HCT116 (cell line): ENCODE results near the gene CFAP43. TPM values are rescaled to one million over a fixed set of nuclear protein-coding genes. Genes with fewer than 3 reads are reported as not detected.

Source experiments
- ATAC-seq: fragments of 200-7000 bp; cut with Tn5 transposase; 2 replicates; pipeline ENCODE4 v1.9.1; 2020; ENCODE audit warnings: mild to moderate bottlenecking, moderate library complexity
- BruUV-seq: library from RNA; stranded (reverse); fragments of 400-500 nt; replicated peaks from 2 replicates; lab custom pipeline; 2021; lab: Mats Ljungman, UMichigan
- CTCF ChIA-PET: fragments of 300-600 bp; sonication (Branson Sonifier 250); formaldehyde crosslinking; loops from one replicate; lab custom pipeline; 2021; ENCODE audit warnings: antibody characterized with exemption; lab: Charles Lee
- POLR2A ChIA-PET: fragments of 300-600, 350-600 bp; sonication (Branson Sonifier 250); formaldehyde crosslinking; loops from one replicate; lab custom pipeline; 2021; ENCODE audit warnings: antibody characterized with exemption; lab: Charles Lee
- RAD21 ChIA-PET, 2 experiments: fragments of 300-600 bp; sonication (Branson Sonifier 250); formaldehyde crosslinking; loops; one replicate each; lab custom pipeline; 2023; ENCODE audit warnings: low total read pairs in 2 of 2; ENCODE audit not compliant: uncharacterized antibody in 2 of 2, unreplicated experiment in 2 of 2, low non-redundant PET in 1 of 2; lab: Charles Lee
- DNase-seq: peaks from one replicate; pipeline ENCODE4 v3.0.0-alpha.2; 2010; ENCODE audit warnings: low read depth, low spot score
- H2AFZ ChIP-seq: fragments of 200-600 bp; shearing (Covaris generic), sonication (generic); 2 replicates; pipeline ENCODE4 v1.6.1; 2017; ENCODE audit warnings: low read depth, mixed run types, mixed read lengths, antibody characterized with exemption, low read length; ENCODE audit not compliant: poor library complexity, severe bottlenecking
- H3K27ac ChIP-seq: 2 replicates; pipeline ENCODE4 v1.5.1; 2012; ENCODE audit warnings: low read depth, low read length
- H3K27me3 ChIP-seq: fragments of 200-600 bp; sonication (generic); 2 replicates; pipeline ENCODE4 v1.6.1; 2016; ENCODE audit warnings: mixed run types, low read length, mixed read lengths; ENCODE audit not compliant: insufficient read depth
- H3K36me3 ChIP-seq, 2 experiments: fragments of 200-500 bp in 1 of 2; fragments of 200-600 bp in 1 of 2; sonication (Bioruptor generic) in 1 of 2; sonication (generic) in 1 of 2; 2 replicates each; pipeline versions ENCODE4 v1.5.1 to v1.6.1; 2014 to 2016; ENCODE audit warnings: low read length in 2 of 2, inconsistent platforms in 1 of 2, mixed read lengths in 1 of 2, mixed run types in 1 of 2; ENCODE audit not compliant: insufficient read depth in 2 of 2, control insufficient read depth in 1 of 2
- H3K4me1 ChIP-seq, 2 experiments: fragments of 200-600 bp in 1 of 2; sonication (generic) in 1 of 2; 2 replicates each; pipeline versions ENCODE4 v1.5.1 to v1.6.1; 2012 to 2017; ENCODE audit warnings: low read length in 2 of 2, inconsistent platforms in 1 of 2, mild to moderate bottlenecking in 1 of 2, mixed read lengths in 1 of 2, mixed run types in 1 of 2, moderate library complexity in 1 of 2; ENCODE audit not compliant: insufficient read depth in 2 of 2, control insufficient read depth in 1 of 2
- H3K4me2 ChIP-seq: fragments of 200-600 bp; sonication (generic); 2 replicates; pipeline ENCODE4 v1.6.1; 2017; ENCODE audit warnings: mixed run types, low read length, mixed read lengths
- H3K4me3 ChIP-seq, 2 experiments: fragments of 200-600 bp in 1 of 2; sonication (generic) in 1 of 2; replicated peaks in 1 of 2; 2 replicates each; pipeline ENCODE4 v1.5.1; 2011 to 2016; ENCODE audit warnings: low read length in 2 of 2, control low read depth in 1 of 2, low read depth in 1 of 2, mild to moderate bottlenecking in 1 of 2, mixed read lengths in 1 of 2, mixed run types in 1 of 2
- H3K79me2 ChIP-seq: fragments of 200-600 bp; sonication (generic); 2 replicates; pipeline ENCODE4 v1.6.1; 2017; ENCODE audit warnings: mild to moderate bottlenecking, mixed run types, low read length, moderate library complexity, mixed read lengths; ENCODE audit not compliant: insufficient read depth
- H3K9ac ChIP-seq: fragments of 200-600 bp; sonication (generic); 2 replicates; pipeline ENCODE4 v1.6.1; 2016; ENCODE audit warnings: low read length, mixed read lengths
- H3K9me2 ChIP-seq: fragments of 200-600 bp; sonication (generic), shearing (Covaris generic); 2 replicates; pipeline ENCODE4 v1.6.1; 2017; ENCODE audit warnings: mixed run types, mild to moderate bottlenecking, moderate library complexity; ENCODE audit not compliant: insufficient read depth
- H3K9me3 ChIP-seq, 2 experiments: fragments of 200-500 bp in 1 of 2; fragments of 200-600 bp in 1 of 2; sonication (Bioruptor generic) in 1 of 2; sonication (generic) in 1 of 2; 2 replicates each; pipeline ENCODE4 v1.6.1; 2014 to 2017; ENCODE audit warnings: low read length in 2 of 2, mixed read lengths in 2 of 2, inconsistent platforms in 1 of 2, low read depth in 1 of 2, mild to moderate bottlenecking in 1 of 2, mixed run types in 1 of 2, moderate library complexity in 1 of 2; ENCODE audit not compliant: control insufficient read depth in 1 of 2, insufficient read depth in 1 of 2
- H4K20me1 ChIP-seq: fragments of 200-600 bp; sonication (generic), shearing (Covaris generic); 2 replicates; pipeline ENCODE4 v1.6.1; 2017; ENCODE audit warnings: mixed run types, mild to moderate bottlenecking, moderate library complexity; ENCODE audit not compliant: insufficient read depth
- ATF3 ChIP-seq: IDR thresholded peaks from 2 replicates; pipeline ENCODE4 v1.6.1; 2012
- CBX3 ChIP-seq: IDR thresholded peaks from 2 replicates; pipeline ENCODE4 v1.6.1; 2012; ENCODE audit warnings: low read depth
- ELF1 ChIP-seq: IDR thresholded peaks from 2 replicates; pipeline ENCODE4 v1.6.1; 2012; ENCODE audit warnings: low read depth, borderline replicate concordance
- EZH2 ChIP-seq: fragments of 200-600 bp; sonication (generic); IDR thresholded peaks from 2 replicates; pipeline ENCODE4 v1.6.1; 2017; ENCODE audit warnings: antibody characterized with exemption, mixed run types
- EZH2phosphoT487 ChIP-seq: fragments of 200-600 bp; IDR thresholded peaks from 2 replicates; pipeline ENCODE4 v1.6.1; 2018; ENCODE audit warnings: antibody characterized with exemption, borderline replicate concordance
- MAX ChIP-seq: IDR thresholded peaks from 2 replicates; pipeline ENCODE4 v1.6.1; 2012
- REST ChIP-seq: IDR thresholded peaks from 2 replicates; pipeline ENCODE4 v1.6.1; 2012; ENCODE audit warnings: low read depth
- SRF ChIP-seq: IDR thresholded peaks from 2 replicates; pipeline ENCODE4 v1.6.1; 2012; ENCODE audit warnings: low read depth
- TCF7L2 ChIP-seq: IDR thresholded peaks from 2 replicates; pipeline ENCODE4 v1.7.0; 2011; ENCODE audit warnings: borderline replicate concordance, inconsistent platforms; ENCODE audit not compliant: insufficient read depth, insufficient read length; ENCODE audit errors: extremely low read depth
- YY1 ChIP-seq: IDR thresholded peaks from 2 replicates; pipeline ENCODE4 v1.6.1; 2011; ENCODE audit warnings: low read length, low read depth, moderate library complexity, mild to moderate bottlenecking; ENCODE audit not compliant: insufficient replicate concordance; ENCODE audit errors: extremely low read depth
- ZFX ChIP-seq: fragments of 450-650 bp; IDR thresholded peaks from 2 replicates; pipeline ENCODE4 v1.6.1; 2017
- intact Hi-C: fragments of 100-400 bp; cut with micrococcal nuclease; formaldehyde crosslinking; loops from 2 replicates; pipeline ENCODE4 v1.10.0; 2022
- total RNA-seq: library from RNA; stranded (reverse); gene quantifications from one replicate; pipeline ENCODE4 v1.2.1, GENCODE V29; 2021; ENCODE audit not compliant: unreplicated experiment

CFAP43 gene
- total RNA-seq, 1 experiment from 2014 or later, result 4.0 TPM

GRCh38 chr10:104096692-104097091, 135.5 kb downstream of the CFAP43 start:
- intact Hi-C loops, result no loop called here
- no peak overlapping the region for H3K9ac ChIP-seq
- DNase-seq (no peak), ATAC-seq (no peak)
- no peaks in the 10 kb centered on the region for H4K20me1 ChIP-seq
- H3K27ac ChIP-seq, result no peak overlapping the region
- peaks cover 3 to 34% of the 10 kb centered on the region in 2 experiments; a peak in 3 of 4 replicates for H3K4me1 ChIP-seq
- no peak overlapping the region for H3K4me2 ChIP-seq
- no peaks in the 10 kb centered on the region for H3K79me2 ChIP-seq
- BruUV-seq, result no TSS peak
- H2AFZ ChIP-seq, result peak overlapping the region; percentile 34
- CTCF ChIA-PET, result no interaction called here
- peaks cover 0 to 16% of the 10 kb centered on the region in 2 experiments; a peak in 1 of 4 replicates for H3K36me3 ChIP-seq
- H3K4me3 ChIP-seq, result no peak overlapping the region
- H3K9me3 ChIP-seq, result peaks cover 0 to 16% of the 10 kb centered on the region in 2 experiments; a peak in 1 of 4 replicates
- no peaks in the 10 kb centered on the region for H3K27me3 ChIP-seq
- no peaks in the 10 kb centered on the region for H3K9me2 ChIP-seq
- RAD21 ChIA-PET, result no interaction called here
- TF ChIP-seq EZH2phosphoT487, result no peak
- no peak for TF ChIP-seq CBX3
- TF ChIP-seq REST, result no peak
- POLR2A ChIA-PET, result no interaction called here

GRCh38 chr10:104092749-104093148, 139.4 kb downstream of the CFAP43 start:
- Histone ChIP-seq H2AFZ (peak overlapping the region; percentile 37), H4K20me1 (no peaks in the 10 kb centered on the region), H3K9me2 (no peaks in the 10 kb centered on the region), H3K27ac (peak overlapping the region; percentile 57; the same call in 1 of the 2 replicates), H3K9ac (no peak overlapping the region), H3K4me2 (peak overlapping the region; percentile 34; the same call in 1 of the 2 replicates), H3K79me2 (no peaks in the 10 kb centered on the region), H3K4me3 (peak overlapping the region in 1 of 2 experiments; percentile 3; a peak in 1 of 4 replicates), H3K9me3 (peaks cover 0 to 24% of the 10 kb centered on the region in 2 experiments; a peak in 1 of 4 replicates), H3K36me3 (peaks cover 0 to 16% of the 10 kb centered on the region in 2 experiments; a peak in 1 of 4 replicates), H3K27me3 (no peaks in the 10 kb centered on the region), H3K4me1 (peaks cover 3 to 27% of the 10 kb centered on the region in 2 experiments; a peak in 3 of 4 replicates)
- ATAC-seq, result no peak
- DNase-seq, result no peak
- BruUV-seq, result no TSS peak
- POLR2A ChIA-PET, result no interaction called here
- CTCF ChIA-PET, result interaction anchor here (1.1 kb wide), 1 partner anchor 29 kb away, joined by 3 read pairs; the partner anchor contains the start of gene SFR1
- intact Hi-C loops, result no loop called here
- RAD21 ChIA-PET, result no interaction called here
- TF ChIP-seq REST, result no peak
- TF ChIP-seq SRF, result no peak
- no peak for TF ChIP-seq MAX
- no peak for TF ChIP-seq TCF7L2
- no peak for TF ChIP-seq ZFX
- TF ChIP-seq YY1, result no peak
- no peak for TF ChIP-seq EZH2phosphoT487
- no peak for TF ChIP-seq EZH2
- no peak; the same call in 1 of the 2 replicates for TF ChIP-seq CBX3
- TF ChIP-seq ELF1, result no peak
- TF ChIP-seq ATF3, result no peak
